Measurements from ENCODE around the gene GNAZ.

The GNAZ gene

GRCh38 chr22:23127055-23127756, 56.9 kb downstream of the GNAZ start:
- TF ChIP-seq EGR1 (IDR thresholded peaks at IDR 0.05) (no peak), RAD21 (IDR thresholded peaks at IDR 0.05; ENCODE audit: low read depth) (no peak), YY1 (IDR thresholded peaks at IDR 0.05; ENCODE audit: low read depth) (no peak), CEBPB (IDR thresholded peaks at IDR 0.05) (no peak), NFIC (IDR thresholded peaks at IDR 0.05) (no peak), EP300 (IDR thresholded peaks at IDR 0.05; ENCODE audit: borderline replicate concordance) (no peak), ZBTB7A (IDR thresholded peaks at IDR 0.05; ENCODE audit: low read depth) (no peak), TCF12 (IDR thresholded peaks at IDR 0.05; ENCODE audit: low read depth) (no peak), REST (IDR thresholded peaks at IDR 0.05; ENCODE audit: low read depth) (no peak), CREB1 (IDR thresholded peaks at IDR 0.05; ENCODE audit: low read depth) (no peak), FOXM1 (IDR thresholded peaks at IDR 0.05; ENCODE audit: borderline replicate concordance, low read depth) (no peak), TAF1 (IDR thresholded peaks at IDR 0.05; ENCODE audit: low read depth) (no peak), TEAD4 (IDR thresholded peaks at IDR 0.05) (no peak), USF1 (IDR thresholded peaks at IDR 0.05) (no peak), MAX (IDR thresholded peaks at IDR 0.05) (no peak)

GRCh38 chr22:23127788-23128187, 57.5 kb downstream of the GNAZ start:
- TF ChIP-seq RAD21 (IDR thresholded peaks at IDR 0.05; ENCODE audit: low read depth) = no peak
- TF ChIP-seq YY1 (IDR thresholded peaks at IDR 0.05; ENCODE audit: low read depth) = no peak
- TF ChIP-seq CEBPB (IDR thresholded peaks at IDR 0.05) = no peak
- no peak for TF ChIP-seq TCF12 (IDR thresholded peaks at IDR 0.05; ENCODE audit: low read depth)
- TF ChIP-seq TAF1 (IDR thresholded peaks at IDR 0.05; ENCODE audit: low read depth) = no peak
- TF ChIP-seq EGR1 (IDR thresholded peaks at IDR 0.05) = no peak

- TF ChIP-seq RAD21 (IDR thresholded peaks at IDR 0.05; ENCODE audit: low read depth) = peak; percentile 92
- TF ChIP-seq TCF12 (IDR thresholded peaks at IDR 0.05; ENCODE audit: low read depth) = no peak
These were observed 58.2 kb downstream of the GNAZ start for GRCh38 chr22:23128269-23129108.

GRCh38 chr22:23129149-23129548, 58.8 kb downstream of the GNAZ start:
- TF ChIP-seq FOXM1 (IDR thresholded peaks at IDR 0.05; ENCODE audit: borderline replicate concordance, low read depth) (no peak), CEBPB (IDR thresholded peaks at IDR 0.05) (no peak), USF1 (IDR thresholded peaks at IDR 0.05) (no peak), CREB1 (IDR thresholded peaks at IDR 0.05; ENCODE audit: low read depth) (no peak), TAF1 (IDR thresholded peaks at IDR 0.05; ENCODE audit: low read depth) (no peak), TCF12 (IDR thresholded peaks at IDR 0.05; ENCODE audit: low read depth) (no peak), RAD21 (IDR thresholded peaks at IDR 0.05; ENCODE audit: low read depth) (no peak), ZBTB7A (IDR thresholded peaks at IDR 0.05; ENCODE audit: low read depth) (no peak), MAX (IDR thresholded peaks at IDR 0.05) (no peak), REST (IDR thresholded peaks at IDR 0.05; ENCODE audit: low read depth) (no peak), TEAD4 (IDR thresholded peaks at IDR 0.05) (no peak), EGR1 (IDR thresholded peaks at IDR 0.05) (no peak), YY1 (IDR thresholded peaks at IDR 0.05; ENCODE audit: low read depth) (no peak), EP300 (IDR thresholded peaks at IDR 0.05; ENCODE audit: borderline replicate concordance) (no peak), NFIC (IDR thresholded peaks at IDR 0.05) (no peak)

GRCh38 chr22:23130697-23131096, 60.4 kb downstream of the GNAZ start:
- no peak for TF ChIP-seq CREB1 (IDR thresholded peaks at IDR 0.05; ENCODE audit: low read depth)

GRCh38 chr22:23131931-23132330, 61.6 kb downstream of the GNAZ start:
- no peak for TF ChIP-seq ZBTB7A (IDR thresholded peaks at IDR 0.05; ENCODE audit: low read depth)
- TF ChIP-seq TEAD4 (IDR thresholded peaks at IDR 0.05) = no peak
- no peak for TF ChIP-seq FOXM1 (IDR thresholded peaks at IDR 0.05; ENCODE audit: borderline replicate concordance, low read depth)
- no peak for TF ChIP-seq TCF12 (IDR thresholded peaks at IDR 0.05; ENCODE audit: low read depth)
- no peak for TF ChIP-seq USF1 (IDR thresholded peaks at IDR 0.05)
- no peak for TF ChIP-seq CREB1 (IDR thresholded peaks at IDR 0.05; ENCODE audit: low read depth)
- no peak for TF ChIP-seq MAX (IDR thresholded peaks at IDR 0.05)

Data from Ishikawa (cell line).